Raji (cell line): ENCODE measurements around the gene ACSL3.

ENCODE experiments used
- POLR2A ChIP-seq: IDR thresholded peaks from 2 replicates; pipeline ENCODE4 v1.6.1; 2011; ENCODE audit warnings: low read depth, low read length, control low read depth; ENCODE audit not compliant: insufficient read depth

ACSL3 gene

GRCh38 chr2:222872551-222872950, 11.7 kb downstream of the ACSL3 start:
- no peak for TF ChIP-seq POLR2A

DNA sequence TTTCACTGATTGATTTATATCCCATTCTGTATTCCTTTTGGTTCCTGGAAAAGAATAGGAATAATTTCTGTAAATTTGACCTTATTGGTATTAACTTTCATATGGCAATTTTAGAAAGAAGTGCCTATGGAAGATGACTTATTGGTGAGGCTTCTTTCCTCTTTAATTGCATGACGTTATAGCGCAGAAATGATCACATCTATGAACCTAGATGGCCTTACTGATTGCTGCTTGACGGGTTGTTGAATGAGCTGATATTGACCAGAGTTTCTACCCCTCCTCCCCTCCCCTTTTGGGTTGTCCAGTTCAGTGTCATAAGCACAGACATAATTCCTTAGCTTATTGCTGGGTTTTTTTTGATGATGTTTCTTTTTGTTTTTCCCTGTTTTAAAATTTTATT, 14.6 kb downstream of the ACSL3 start:
- no peak for TF ChIP-seq POLR2A

- no peak for TF ChIP-seq POLR2A
These were observed 16.1 kb downstream of the ACSL3 start for GRCh38 chr2:222876947-222877346.

DNA sequence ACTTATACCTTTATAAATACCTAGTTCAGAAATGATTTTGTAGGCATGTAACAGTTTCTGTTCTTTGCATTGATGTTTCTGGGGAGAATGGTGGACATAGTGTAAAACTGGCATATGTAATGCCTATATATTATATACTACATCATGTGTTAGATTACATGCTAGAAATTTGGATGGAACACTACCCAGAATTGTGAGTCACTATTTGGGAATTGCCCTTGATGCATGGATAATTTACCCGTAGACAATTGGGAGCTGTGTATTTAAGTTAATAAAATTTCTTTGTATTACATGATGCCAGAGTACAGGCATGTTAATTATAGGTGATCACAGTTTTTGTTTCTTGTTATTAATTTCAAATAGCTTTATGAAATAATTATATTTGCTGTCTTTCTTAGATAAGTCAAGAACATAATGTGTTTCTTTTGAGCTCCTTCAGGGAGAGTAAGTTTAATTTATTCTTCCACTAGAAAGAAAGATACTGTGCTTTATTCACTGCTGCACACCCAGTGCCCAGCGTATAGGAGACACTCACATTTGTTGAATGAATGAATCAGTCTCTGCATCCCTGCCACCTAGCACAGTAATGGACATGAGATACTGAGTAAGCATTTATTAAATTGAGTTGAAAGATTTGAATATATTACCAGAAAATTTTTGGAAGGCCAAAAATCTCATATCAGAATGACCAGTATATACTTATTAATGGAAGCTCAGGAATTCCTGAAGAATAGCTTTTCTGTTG, 16.9 kb downstream of the ACSL3 start:
- TF ChIP-seq POLR2A, result no peak

DNA sequence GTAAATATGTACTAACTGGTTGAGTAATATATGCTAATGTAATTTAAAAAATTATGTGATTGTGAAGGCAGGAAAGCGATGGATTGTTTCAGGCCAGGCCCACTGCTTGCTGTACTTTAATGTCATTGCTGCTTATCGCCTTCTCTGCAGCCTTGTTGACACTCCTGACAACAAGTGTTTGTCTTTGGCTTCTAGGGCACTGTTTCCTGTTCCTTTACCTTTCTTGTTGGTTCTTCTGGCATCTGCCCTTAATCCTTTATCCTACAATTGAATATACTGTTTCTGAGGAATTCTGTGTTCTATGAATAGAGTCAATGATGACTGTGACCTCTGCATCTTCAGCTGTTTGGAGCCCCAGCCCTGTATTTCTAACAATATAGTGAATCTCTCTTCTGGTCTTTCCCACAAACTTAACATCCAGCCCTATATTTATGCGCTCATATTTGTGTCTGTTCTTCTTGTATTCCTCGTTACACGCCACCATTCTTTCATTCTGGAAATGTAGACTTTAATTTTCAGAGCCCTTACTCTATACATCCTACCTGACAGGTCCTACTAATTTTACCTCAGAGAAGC, 17.6 kb downstream of the ACSL3 start:
- TF ChIP-seq POLR2A, result no peak

- no peak for TF ChIP-seq POLR2A
These were observed 18.2 kb downstream of the ACSL3 start for GRCh38 chr2:222878877-222879603.

DNA sequence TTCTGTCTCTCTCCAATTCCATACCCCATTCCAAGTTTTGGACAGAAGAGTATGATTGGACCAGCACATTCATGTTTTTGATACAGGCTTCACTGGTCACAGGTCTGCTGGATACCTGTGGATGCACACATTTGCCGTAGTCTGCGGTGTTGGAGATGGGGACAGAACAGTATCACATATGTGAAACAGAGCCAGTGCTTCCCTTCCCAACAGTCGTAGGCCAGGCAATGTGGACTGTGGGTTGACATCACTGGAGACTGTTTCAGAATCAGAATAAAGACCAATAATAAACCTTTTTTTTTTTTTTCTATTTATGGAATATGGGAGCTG, 18.7 kb downstream of the ACSL3 start:
- TF ChIP-seq POLR2A, result no peak

- no peak for TF ChIP-seq POLR2A
These were observed 21.7 kb downstream of the ACSL3 start for GRCh38 chr2:222882484-222882928.

DNA sequence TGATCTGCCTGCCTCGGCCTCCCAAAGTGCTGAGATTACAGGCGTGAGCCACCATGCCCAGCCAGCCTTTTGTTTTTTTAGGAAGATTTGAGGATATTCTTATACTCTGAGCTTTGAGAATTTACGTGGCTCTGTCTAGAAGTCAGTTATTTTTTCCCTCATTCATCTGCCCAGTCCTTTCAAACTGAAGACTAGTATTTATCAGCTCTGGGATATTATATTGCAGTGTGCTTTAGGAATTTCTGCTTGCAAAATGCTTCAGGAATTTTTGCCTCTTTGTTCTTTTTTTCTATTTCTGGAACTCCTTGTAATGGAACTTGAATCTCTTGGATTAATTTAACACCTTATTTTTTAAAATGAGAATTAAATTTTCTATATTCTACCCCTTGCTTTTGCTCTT, 22.6 kb downstream of the ACSL3 start:
- no peak for TF ChIP-seq POLR2A

- TF ChIP-seq POLR2A, result no peak
These were observed 23.4 kb downstream of the ACSL3 start for GRCh38 chr2:222884114-222884771.

DNA sequence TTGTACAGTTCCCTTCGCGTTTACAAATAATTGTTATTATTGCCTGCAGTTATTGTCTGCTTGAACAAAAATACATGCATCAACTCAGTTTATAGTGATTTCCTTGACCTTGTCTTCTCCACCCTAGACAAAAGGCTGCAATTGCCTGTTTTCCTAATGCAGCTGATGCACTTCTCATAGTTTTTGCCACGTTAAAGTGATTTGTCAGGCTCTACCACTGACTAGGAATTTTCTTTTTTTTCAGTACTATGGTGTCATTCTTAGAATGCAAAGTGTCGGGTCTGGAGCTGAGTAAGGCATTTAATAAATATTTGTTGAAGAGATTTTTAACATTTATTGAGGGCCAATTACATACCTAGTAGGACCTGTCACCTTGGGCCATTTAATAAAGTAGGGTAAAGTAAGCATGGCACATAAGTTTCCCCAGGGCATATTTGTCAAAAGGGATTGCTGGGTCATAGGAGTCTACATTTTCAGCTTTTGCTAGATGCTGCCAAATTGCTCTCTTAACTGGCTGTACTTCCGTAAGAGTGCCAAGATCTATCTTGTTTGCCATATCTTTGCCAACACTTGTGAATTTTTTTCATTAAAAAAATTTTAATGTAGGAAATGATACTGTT, 24.1 kb downstream of the ACSL3 start:
- no peak for TF ChIP-seq POLR2A

DNA sequence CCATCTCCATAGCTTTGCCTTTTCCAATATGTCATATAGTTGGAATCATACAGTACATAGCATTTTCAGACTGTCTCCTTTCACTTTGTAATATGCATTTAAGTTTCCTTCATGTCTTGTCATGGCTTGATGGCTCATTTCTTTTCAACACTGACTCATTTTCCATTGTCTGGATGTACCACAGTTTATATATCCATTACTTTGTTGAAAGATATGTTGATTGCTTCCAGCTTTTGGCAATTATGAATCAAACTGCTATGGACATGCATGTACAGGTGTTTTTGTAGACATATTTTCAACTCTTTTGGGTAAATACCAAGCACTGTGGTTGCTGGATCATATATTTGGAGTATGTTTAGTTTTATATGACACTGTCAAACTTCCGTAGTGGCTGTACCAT, 26.3 kb downstream of the ACSL3 start:
- no peak for TF ChIP-seq POLR2A

GRCh38 chr2:222888716-222889115, 27.9 kb downstream of the ACSL3 start:
- TF ChIP-seq POLR2A, result no peak

- no peak for TF ChIP-seq POLR2A
These were observed 31.1 kb downstream of the ACSL3 start for GRCh38 chr2:222891890-222892289.

DNA sequence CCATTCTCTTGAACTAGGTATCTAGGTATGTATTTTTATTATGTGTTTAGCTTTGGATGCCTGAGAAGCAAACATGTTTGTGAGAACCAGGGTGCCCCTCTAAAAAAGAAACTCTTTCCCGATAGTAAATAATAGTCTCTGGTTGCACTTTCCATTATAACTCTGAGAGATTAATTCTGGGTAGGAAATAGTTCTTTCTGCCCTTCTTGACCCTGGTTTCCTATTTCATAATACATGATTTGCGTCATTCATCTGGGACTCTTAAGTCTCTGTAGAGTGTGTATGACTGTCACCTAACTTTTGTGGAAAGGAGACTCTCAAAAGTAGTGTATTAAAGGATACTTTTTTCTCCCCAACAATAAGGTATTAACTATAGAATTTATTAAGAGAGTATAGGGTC, 31.5 kb downstream of the ACSL3 start:
- TF ChIP-seq POLR2A, result no peak
